Measurements from ENCODE around the gene AUTS2. TPM values are rescaled to one million over a fixed set of nuclear protein-coding genes. Genes with fewer than 3 reads are reported as not detected.

Gene AUTS2
- total RNA-seq, 1 experiment from 2014 or later: under 0.01 TPM

GRCh38 chr7:69599955-69600709 lies 1.9 kb downstream of the AUTS2 start:
- no peak for DNase-seq (ENCODE audit: low read depth)

- DNase-seq (ENCODE audit: low read depth): no peak
Observed at GRCh38 chr7:69600710-69601519, 2.6 kb downstream of the AUTS2 start.

- no peak for DNase-seq (ENCODE audit: low read depth)
Observed at GRCh38 chr7:69602522-69602921, 4.2 kb downstream of the AUTS2 start.

- no peak for DNase-seq (ENCODE audit: low read depth)
Observed at GRCh38 chr7:69603351-69603750, 5.1 kb downstream of the AUTS2 start.

- DNase-seq (ENCODE audit: low read depth): no peak
Observed at GRCh38 chr7:69603937-69604494, 5.7 kb downstream of the AUTS2 start.

GRCh38 chr7:69605070-69605469 lies 6.8 kb downstream of the AUTS2 start:
- DNase-seq (ENCODE audit: low read depth): no peak

- DNase-seq (ENCODE audit: low read depth): no peak
Observed at GRCh38 chr7:69605546-69605945, 7.3 kb downstream of the AUTS2 start.

- DNase-seq (ENCODE audit: low read depth): no peak
Observed at GRCh38 chr7:69608049-69608448, 9.8 kb downstream of the AUTS2 start.

GRCh38 chr7:69608878-69609277 lies 10.6 kb downstream of the AUTS2 start:
- DNase-seq (ENCODE audit: low read depth): no peak

- DNase-seq (ENCODE audit: low read depth): no peak
Observed at GRCh38 chr7:69609541-69610373, 11.5 kb downstream of the AUTS2 start.

- DNase-seq (ENCODE audit: low read depth): no peak
Observed at GRCh38 chr7:69610374-69611084, 12.3 kb downstream of the AUTS2 start.

- DNase-seq (ENCODE audit: low read depth): no peak
Observed at GRCh38 chr7:69612981-69613380, 14.7 kb downstream of the AUTS2 start.

- DNase-seq (ENCODE audit: low read depth): no peak
Observed at GRCh38 chr7:69613846-69614245, 15.6 kb downstream of the AUTS2 start.

- no peak for DNase-seq (ENCODE audit: low read depth)
Observed at GRCh38 chr7:69615685-69616084, 17.4 kb downstream of the AUTS2 start.

- no peak for DNase-seq (ENCODE audit: low read depth)
Observed at GRCh38 chr7:69617364-69617763, 19.1 kb downstream of the AUTS2 start.

GRCh38 chr7:69619054-69619453 lies 20.8 kb downstream of the AUTS2 start:
- no peak for DNase-seq (ENCODE audit: low read depth)

GRCh38 chr7:69619635-69620034 lies 21.4 kb downstream of the AUTS2 start:
- DNase-seq (ENCODE audit: low read depth): no peak

GRCh38 chr7:69620063-69620462 lies 21.8 kb downstream of the AUTS2 start:
- no peak for DNase-seq (ENCODE audit: low read depth)

- no peak for DNase-seq (ENCODE audit: low read depth)
Observed at GRCh38 chr7:69620650-69621049, 22.4 kb downstream of the AUTS2 start.

- no peak for DNase-seq (ENCODE audit: low read depth)
Observed at GRCh38 chr7:69622014-69622835, 23.9 kb downstream of the AUTS2 start.
